ENCODE data around the gene VASP.

The VASP gene

GRCh38 chr19:45575216-45575615, 67.9 kb downstream of the VASP start:
- Histone ChIP-seq H3K36me3 (ENCODE audit: insufficient read depth, insufficient read length, low read length) (no peaks in the 10 kb centered on the region), H3K4me1 (ENCODE audit: insufficient read depth, insufficient read length) (peaks cover 3% of the 10 kb centered on the region), H3K27me3 (ENCODE audit: insufficient read depth, insufficient read length) (no peaks in the 10 kb centered on the region), H3K9ac (ENCODE audit: insufficient read length, low read depth) (no peak overlapping the region), H3K4me3 (ENCODE audit: insufficient read length, low read depth) (no peak overlapping the region), H3K9me3 (ENCODE audit: insufficient read depth, low read length) (no peaks in the 10 kb centered on the region; the same call in 1 of the 2 replicates)
- TF ChIP-seq ZNF274 (IDR thresholded peaks at IDR 0.05; ENCODE audit: low read depth, low read length) (no peak), SUZ12 (IDR thresholded peaks at IDR 0.05; ENCODE audit: extremely low read depth, insufficient read depth, insufficient read length) (no peak), YY1 (IDR thresholded peaks at IDR 0.05; ENCODE audit: insufficient read depth, insufficient read length) (no peak)
- no peak for DNase-seq (ENCODE audit: low read depth, low spot score)

Data from NT2/D1 (cell line).